CD4-positive, alpha-beta T cell treated with Interleukin-10 for 1 hour (primary cell): ENCODE data around the gene FMN1.
A peak's percentile ranks its signal among the peaks of the same experiment; 100 is the strongest.
"Not testable (repeated sequence)": the region's sequence is repeated elsewhere in the genome, so short reads cannot be mapped to it uniquely, and the experiment has no call there.

ENCODE experiments used
- DNase-seq: peaks from one replicate; pipeline ENCODE4 v3.0.0-alpha.2; 2020

The FMN1 gene

DNA sequence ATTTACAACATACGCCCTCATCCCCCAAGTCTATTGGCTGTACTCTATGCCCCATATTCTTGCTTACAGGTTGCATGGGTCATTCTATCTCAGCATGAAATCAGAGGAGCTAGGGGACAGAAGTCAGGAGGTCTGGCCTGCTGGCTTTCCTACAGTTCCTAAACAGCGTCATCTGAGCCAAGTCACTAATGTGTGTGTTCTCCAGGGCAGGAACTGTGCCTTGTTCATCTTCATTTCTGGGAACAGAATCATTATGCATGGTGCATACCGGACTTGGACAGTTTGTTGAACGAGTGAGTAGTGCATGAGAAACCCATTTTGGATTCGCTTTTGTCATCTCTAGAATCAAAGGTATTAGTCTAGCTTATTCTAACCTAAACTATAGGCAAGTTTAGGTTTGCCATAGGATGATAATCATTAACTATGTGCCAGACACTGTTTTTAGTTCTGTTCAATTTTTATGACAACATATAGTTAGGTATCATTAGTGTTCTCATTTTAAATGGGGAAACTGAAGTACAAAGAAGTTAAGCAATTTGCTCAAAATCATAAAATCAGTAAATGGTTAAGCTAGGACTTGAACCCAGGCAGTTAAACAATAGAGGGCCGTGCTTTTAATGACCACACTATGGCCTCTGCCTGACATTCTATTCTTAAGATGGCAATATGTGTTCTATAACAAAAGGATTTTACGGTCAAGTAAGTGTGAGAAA, 105.2 kb downstream of the FMN1 start:
- DNase-seq = no peak

DNA sequence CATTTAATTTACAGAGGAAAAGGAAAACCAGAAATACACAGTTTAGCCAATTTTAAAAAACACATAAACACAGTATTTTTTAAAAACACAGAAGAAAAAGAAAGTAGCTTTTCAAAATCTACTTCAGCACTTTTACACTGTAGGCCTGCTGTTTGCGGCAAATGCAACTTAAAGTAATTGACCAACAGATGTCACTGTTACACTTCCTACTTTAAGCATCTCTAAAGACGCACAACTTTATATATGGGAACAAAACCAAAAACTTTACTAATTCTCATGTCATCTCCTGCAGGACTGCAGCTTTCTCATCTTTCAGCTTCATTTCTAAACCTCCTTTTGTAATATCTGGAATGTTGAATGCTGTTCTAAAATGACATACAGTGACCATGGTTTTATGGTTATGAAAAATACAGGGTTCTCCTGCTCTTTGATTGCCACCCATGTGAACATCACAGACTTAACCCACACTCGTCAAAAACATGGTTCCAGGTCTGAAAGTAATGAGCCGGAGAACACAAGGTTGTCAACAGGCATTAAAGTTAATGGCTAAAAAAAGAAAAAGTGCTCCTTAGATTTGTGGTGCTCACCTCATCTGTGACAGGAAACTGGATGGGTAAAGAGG, 107.9 kb downstream of the FMN1 start:
- peak; percentile 34 for DNase-seq

DNA sequence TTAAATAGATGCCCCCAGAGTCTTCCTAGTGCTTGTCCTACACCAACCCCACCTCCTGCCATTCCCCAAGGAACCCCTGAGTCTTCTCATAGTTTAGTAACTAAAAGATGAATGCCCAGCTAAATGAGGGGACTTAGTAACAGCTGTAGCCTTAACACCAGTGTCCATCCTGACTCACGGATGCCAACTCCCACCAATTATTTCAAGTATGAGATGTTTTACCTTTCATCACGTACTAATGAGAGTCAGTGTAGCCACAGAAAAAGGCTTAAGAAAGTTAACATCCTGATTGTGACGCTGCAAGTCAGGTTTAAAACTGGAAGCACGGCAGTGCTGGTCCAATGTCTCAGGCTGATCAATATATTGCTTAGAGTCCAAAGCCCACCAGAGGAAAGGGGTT, 109.9 kb downstream of the FMN1 start:
- DNase-seq = no peak

DNA sequence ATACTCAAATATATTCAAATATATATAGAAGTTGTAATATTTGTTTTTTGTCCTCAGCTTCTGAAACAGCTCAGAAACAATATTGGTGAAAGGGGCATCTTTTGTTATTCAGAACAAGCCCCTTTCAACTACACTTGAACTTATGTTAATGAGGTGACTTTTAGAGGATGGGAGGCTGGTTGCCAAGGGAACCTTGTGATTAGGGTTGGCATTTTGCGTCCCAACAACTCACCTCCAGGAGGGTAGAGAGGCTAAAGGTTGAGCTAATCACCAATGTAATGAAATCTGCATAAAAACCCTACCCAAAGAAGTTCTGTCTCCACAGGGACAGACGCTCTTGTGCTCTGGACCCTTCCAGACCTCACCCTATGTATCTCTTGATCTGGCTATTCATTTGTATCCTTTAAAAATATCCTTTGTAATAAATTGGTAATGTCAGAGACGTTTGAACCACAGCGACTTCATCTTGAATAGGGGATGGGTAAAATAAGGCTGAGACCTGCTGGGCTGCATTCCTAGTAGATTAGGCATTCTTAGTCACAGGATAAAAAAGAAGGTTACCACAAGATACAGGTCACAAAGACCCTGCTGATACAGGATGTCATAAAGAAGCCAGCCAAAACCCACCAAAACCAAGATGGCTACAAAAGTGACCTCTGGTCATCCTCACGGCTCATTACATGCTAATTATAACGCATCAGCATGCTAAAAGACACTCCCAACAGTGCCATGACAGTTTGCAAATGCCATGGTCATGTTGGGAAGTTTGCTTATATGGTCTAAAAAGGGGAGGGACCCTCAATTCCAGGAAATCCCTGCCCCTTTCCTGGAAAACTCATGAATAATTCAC, 111.1 kb downstream of the FMN1 start:
- no peak for DNase-seq

DNA sequence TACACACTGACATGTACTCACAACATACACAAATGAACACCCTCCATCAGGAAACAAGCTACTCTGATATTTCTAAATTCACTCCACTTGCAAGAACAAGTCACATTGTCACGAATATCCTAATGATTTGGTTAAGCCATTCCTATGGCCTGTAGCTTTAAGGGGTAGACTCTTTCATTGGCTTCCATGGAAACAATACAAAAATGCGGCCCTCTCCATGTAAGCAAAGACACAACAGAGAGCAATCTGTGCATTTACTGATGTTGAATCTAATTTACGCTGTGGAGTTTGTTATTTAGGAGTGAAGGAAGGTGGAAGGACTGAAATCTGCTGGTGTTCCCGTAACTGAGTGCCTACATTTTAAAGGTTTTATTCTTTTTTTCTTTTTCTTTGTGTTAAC, 114.5 kb downstream of the FMN1 start:
- DNase-seq = no peak

DNA sequence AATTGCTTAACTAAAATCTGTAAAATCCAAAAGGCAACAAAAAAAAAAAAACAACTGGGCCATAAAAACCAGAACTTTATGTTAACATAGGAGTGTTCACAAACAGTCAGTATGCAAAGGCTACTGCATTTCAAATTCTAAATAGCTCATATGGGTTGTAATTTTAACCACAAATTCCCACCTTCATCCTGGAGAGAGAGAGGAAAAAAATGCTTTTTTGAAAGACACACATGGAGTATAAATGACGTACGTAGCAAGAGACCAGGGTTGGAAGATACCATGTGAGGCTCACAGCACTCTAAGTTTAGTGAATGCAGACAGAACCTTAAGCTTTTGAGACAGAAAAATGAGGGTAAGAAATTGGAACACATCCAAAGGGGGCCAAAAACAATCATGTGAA, 115.9 kb downstream of the FMN1 start:
- no peak for DNase-seq

DNA sequence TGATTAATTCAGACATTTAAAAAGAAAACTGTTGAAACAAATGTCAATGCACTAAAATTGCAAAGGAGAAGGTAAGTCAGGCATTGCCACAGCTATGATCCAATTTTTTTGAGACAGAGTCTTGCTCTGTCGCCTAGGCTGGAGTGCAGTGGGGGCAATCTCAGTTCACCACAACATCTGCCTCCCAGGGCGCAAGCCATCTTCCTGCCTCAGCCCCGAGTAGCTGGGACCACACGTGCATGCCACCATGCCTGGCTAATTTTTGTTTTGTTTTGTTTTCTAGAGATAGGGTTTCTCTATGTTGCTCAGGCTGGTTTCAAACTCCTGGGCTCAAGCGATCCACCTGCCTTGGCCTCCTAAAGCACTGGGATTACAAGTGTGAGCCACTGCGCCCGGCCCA, 117.6 kb downstream of the FMN1 start:
- DNase-seq = no peak

DNA sequence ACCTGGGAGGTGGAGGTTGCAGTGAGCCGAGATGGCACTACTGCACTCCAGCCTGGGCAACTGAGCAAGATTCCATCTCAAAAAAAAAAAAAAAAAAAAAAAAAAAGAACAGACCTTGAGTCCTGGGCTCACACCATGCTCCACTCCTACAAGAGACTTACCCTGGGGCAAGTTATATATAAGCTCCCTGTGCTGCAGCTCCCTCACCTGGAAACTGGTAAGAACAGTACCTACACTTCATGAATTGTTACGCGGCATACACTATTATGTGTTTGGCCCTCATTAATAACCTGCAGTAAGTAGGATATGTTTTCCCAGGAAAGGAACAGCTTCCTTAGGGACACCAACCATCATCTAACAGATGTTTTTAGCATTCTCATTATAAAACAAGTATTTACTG, 119.6 kb downstream of the FMN1 start:
- DNase-seq = no peak

DNA sequence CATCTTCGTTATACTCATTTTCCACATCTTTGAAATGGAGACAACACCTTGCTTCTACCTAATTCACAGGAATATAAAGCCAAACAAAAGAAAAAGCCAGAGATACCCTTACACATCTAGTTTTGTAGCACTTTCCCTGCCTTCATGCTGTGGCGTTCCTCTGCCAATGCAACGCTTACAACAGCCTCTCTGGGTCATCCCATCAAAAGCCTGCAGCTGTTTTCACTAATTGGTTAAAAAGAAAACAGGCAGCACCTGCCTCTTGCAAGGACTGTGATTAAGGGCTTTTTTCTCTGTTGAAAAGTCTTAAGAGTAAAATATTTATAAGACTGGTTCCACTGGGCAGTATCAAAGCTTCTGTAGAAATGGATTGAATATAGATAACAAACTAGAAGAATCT, 120.3 kb downstream of the FMN1 start:
- no peak for DNase-seq

DNA sequence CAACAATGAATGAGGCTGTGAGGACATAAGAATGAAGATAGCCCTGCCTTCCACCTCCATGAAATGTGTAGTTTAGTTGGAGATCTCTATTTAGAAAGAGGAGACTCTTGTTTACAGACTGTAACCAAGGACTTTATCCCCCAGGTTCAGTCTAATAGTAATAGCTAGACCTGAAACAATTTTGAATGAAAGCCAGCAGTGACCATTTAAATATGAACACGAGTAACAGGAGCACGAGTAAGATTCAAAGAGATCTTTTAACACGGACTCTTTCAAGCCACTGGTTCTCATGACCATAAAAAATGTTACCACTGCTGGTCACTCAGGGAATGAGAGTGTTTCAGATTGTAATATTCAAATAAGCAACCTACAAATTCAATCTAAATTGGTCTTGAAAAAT, 123.1 kb downstream of the FMN1 start:
- no peak for DNase-seq

DNA sequence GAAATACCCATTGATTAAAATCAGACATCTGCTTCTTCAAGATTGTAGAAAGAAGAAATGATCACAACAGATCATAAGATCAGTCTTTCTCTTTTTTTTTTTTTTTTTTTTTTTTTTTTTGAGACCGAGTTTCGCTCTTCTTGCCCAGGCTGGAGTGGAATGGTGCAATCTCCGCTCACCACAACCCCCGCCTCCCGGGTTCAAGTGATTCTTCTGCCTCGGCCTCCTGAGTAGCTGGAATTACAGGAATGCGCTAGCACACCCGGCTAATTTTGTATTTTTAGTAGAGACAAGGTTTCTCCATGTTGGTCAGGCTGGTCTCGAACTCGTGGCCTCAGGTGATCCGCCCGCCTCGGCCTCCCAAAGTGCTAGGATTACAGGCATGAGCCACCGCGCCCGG, 124.6 kb downstream of the FMN1 start:
- DNase-seq = not testable (repeated sequence)

DNA sequence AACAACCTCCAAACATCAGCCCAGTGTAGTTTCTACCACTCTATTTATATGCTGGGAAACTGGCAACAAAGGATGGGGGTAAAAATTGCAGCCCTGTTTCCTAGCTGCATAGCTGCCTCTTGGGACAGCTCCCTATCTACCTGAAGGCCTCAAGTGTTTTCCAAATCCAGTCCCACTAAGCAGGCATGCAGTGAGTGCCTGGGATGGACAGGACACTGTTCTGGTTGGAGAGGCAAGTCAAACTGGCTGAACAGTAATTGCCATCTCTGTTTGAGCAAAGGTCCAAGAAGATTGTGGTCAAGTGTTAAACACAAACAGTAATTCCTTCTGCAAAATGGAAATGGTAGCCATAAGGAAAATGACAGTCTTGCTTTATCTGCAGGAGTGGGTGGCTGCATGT, 125.4 kb downstream of the FMN1 start:
- DNase-seq = no peak

DNA sequence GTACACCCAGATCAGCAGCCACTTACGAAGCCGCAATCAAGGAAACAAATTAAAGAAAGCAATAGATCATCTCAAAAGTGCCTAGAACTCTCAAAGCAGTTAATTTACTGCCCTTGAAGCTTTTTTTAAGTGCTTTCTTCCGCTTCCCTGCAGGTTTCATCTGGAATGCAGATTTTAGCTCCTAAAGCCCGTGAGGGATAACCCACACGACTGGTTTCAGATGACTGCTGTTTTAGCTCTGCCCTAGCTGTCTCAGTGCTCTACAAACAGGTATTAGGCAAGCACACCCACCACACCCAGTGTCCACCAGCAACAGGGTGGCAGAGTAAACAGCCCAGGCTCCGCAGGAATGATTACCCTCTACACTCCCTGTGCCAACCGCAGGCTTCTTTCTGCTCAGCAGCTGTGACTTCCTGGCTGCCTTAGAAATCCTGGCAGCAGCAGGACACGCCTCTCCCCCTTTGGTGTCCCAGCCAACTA, 126.0 kb downstream of the FMN1 start:
- DNase-seq = no peak

DNA sequence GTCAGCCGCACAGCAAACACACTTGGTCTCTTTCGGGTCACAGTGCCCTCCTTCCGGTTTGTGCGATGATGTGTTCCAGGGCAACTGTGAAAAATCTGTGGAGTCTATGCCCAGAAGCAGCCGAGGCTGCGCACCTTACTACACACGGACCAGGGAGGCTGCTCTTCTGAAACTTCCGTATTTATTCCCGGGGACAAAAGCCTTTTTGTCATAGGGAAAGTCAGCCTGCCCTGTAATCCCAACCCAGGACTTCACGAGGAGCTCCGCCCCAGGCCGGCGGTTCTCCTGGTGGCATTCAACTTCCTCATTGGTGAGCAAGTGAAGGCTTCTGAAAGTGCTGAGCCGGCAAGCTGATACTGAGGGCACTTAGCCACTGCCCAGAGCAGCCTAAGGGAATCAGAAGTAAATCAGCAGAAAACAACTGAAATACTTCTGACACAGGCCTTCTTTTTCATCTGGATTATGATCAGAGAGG, 126.5 kb downstream of the FMN1 start:
- DNase-seq = no peak

DNA sequence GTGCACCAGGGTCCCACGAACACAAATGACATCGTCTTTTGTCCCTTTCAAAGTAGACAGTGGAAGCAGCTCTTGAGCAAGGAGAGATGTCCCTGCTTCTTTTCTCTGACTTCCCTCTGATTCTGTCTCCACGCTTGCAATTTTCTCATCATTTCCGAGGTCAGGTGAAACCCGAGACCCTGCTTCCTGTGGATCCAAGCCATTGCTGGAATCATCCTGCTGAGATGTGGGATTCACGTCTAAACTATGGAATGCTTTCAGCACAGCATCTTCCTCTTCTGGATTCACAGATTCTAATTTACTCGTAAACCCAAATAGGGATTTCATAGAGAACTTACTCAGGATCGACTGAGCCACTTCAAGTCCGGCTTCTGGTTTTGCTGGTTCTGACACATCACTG, 127.1 kb downstream of the FMN1 start:
- DNase-seq = no peak

DNA sequence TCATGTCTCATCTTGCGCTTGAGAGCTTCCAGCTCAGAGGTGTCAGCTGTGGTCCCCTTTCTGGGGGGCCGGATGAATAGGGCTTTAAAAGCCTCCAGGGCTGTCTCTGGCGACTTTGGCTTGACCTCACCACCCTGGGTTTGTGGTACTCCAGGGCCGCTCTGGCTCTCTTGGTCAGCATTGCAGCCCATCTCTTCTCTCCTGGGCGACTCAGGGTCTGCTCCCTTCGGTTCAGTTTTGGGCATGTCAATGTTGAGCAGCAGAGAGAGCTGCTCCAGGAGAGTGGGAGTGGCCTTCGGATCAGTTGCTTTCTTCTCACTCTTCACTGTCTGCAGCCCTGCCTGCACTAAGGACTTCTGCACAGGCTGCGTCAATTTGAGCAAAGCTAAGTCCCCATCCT, 127.9 kb downstream of the FMN1 start:
- DNase-seq = no peak

DNA sequence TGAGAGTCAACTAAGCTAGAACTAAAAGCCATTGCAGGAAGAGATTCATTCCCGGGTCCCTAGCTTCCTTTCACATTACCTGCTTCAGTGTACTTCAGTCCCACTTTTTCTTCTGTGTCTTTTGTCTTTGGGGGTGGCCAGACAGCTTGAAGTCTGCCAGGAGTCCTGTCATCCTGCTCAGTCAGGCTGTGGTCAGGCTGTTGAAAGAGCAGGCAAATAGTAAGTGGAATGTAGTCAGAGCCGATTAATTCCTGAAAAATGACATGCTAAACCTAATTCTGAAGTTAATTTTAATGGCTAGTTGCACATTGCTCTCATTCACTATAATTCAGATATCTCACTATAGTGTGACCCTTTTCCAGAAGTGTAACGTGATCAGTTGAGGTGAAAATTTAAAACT, 129.6 kb downstream of the FMN1 start:
- no peak for DNase-seq

DNA sequence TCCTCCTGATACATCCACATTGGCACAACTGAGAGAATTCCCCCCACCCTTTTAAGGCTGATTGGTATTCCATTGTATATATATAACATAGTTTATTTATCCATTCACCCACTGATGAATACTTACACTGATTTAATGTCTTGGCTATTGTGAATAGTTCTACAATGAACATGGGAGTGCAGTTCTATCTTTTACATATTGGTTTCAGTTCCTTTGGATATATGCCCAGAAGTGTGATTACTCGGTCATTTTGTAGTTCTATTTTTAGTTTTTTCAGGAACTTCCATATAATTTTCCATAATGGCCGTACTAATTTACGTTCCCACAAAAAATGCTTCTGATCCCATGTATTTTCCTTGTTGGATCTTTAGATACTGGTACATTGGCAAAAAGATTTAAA, 135.3 kb downstream of the FMN1 start:
- DNase-seq = no peak

DNA sequence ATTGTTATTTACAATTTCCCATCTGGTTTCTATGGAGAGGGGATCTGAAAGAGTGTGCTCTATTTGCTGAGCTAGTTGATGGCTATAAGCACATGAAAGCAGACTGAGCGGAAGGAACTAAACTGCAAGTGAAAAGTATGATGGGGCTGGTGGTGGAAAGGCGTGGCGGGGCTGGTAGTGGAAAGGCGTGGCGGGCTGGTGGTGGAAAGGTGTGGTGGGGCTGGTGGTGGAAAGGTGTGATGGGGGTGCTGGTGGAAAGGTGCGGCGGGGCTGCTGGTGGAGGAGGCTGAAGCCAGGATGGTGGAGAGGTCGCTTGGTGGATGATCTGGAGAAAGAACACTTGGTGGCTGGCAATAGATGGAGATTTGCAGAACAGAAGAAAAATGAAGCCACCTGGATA, 136.7 kb downstream of the FMN1 start:
- DNase-seq = no peak

DNA sequence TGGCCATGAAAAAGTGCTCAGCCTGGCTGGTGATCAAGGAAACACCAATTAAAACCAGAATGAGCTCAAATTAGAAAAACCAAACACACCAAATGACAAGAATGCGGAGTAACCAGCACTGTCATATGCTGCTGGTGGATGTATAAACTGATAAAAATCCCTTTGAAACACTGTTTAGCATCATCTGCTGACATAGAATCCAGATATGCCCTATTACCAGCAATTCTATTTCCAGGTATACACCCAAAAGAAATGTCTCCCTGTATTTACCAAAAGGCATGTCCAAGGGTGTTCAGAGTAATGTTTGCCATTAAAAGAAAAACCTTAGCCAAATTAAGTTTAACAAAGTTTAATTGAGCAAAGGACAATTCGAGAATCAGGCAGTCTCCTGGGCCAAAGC, 138.6 kb downstream of the FMN1 start:
- no peak for DNase-seq

DNA sequence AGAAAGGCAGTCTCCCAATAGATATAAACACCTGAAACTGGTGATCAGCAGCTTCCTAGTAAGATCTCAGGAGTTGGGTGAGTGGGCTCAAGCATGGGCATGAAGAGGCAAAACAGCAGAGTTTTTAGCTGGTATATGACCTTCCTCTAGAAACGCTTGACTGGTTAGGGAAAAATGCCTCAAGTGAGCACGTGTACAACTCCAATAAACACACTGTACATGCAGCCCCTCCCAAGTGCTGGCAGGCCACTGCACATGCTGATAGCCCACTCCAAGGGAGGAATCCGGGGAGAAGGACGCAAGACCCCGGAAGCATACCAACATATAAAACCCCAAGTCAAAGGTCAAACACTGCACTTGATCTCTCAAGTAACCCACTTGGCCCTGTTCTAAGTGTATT, 143.0 kb downstream of the FMN1 start:
- DNase-seq = no peak

DNA sequence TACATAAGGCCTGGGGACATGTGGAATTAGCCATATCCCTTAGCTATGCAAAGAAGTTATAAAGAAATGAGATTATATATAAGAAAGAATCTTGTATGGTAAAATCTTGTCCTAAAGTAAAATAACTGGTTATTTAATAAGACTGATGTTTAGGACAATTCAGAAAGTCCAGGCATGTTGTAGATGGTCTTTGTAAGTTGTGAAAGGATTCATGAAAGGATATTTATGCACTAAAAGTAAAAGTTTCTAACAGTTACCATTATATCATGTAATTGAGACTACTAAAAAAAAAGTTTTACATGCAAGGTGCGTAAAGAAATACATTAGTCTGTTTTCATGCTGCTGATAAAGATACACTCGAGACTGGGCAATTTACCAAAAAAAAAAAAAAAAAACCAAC, 146.3 kb downstream of the FMN1 start:
- no peak for DNase-seq

DNA sequence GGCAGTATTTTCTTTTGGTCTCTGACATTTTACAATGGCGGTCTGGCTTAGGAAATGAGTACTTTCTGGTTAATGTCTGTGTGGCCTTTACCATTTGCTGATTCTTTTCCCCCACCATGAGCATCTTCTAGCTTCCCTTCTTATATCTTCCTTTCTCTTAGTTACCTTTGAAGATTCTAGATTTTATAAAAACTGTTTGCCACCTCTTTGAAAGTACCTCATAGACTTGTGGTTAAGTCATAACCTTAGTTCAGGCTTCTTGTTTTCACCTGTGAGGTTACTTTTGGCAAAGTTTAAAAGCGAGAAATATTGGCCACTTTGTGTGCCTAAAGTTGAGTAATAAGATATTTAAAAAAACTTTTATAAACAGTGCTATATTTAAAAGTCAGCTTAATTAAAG, 147.4 kb downstream of the FMN1 start:
- no peak for DNase-seq

DNA sequence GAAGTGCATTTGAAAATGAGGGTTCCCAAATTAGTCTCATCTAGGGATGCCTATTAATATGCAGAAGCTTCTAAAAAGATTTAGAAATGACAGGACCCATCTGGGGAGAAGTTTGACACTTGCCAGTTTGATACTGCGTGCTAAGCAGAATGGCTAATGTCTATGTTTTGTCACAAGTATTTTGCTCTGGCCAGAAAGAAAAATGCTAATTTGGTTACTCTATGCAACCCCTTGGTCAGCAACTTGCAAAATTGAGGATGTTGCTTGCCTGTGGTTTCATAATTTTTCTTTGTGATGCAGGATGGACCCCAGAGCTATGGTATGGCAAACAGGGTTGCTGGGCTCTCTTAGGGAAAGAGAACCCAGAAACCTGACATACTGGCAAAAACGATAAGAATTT, 148.2 kb downstream of the FMN1 start:
- DNase-seq = no peak
